HG03442 (cell line): ENCODE data around the gene IFITM5.
"Not testable (repeated sequence)": the region's sequence is repeated elsewhere in the genome, so short reads cannot be mapped to it uniquely, and the experiment has no call there.

Source experiments
- ATAC-seq: cut with Tn5 transposase; IDR thresholded peaks from one replicate; pipeline ENCODE4 v1.9.1; 2021; ENCODE audit warnings: mild to moderate bottlenecking, moderate library complexity; ENCODE audit not compliant: unreplicated experiment

IFITM5 gene

DNA sequence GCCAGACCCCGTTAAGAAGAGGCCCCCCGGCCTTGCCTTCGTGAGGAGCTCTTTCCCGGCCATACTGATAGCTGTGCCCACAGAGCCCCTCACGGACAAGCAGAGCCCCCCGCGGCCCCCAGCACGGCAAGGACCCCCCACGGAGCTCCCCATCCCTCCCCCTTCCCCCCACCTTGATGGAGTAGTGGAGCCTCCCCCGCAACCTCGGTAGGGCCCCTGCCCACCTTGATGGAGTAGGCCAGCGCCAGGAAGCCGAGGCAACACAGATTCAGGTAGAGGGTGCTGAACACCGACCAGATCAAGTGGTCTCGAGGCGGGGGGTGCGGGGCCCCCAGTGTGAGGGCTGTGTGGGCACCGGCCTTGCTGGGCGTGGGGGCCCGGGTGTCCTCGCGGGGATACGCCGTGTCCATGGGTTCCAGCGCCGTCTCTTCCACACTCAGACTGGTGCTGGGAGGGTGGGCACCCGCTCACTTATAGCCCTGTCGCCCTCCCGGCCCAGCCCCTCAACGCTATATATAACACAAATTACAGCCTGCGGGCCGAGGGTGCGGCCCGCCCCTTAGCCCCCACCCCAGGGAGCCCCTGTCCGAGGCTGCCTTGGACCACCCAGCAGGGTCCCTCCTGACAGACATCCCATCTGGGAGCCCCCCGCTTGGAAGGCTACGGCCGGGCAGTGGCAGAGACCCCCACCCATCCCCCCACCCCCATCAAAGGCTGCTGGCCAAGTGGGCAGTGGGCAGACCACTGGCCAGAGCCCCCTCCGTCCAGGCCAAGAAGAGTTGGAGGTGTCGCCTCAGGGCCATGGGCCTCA, at the start of gene IFITM5:
Gene IFITM5 (minus strand): TSS at position 446 of the 811 bp plus-strand sequence. CDS start 36 bp downstream, at position 410.
- ATAC-seq: no peak

DNA sequence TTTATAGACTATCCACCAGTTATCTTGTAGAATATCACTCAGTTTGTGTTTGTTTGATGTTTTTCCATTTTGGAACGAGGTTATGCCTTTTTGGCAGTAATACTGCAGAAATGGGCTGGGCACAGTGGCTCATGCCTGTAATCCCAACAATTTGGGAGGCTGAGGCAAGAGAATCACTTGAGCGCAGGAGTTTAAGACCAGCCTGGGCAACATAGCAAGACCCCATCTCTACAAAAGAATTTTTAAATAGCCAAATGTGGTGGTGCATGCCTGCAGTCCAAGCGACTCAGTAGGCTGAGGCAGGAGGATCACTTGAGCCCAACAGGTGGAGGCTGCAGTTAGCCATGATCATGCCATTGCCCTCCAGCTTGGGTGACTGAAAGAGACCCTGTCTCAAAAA, 47.2 kb upstream of the IFITM5 start:
- no peak for ATAC-seq

DNA sequence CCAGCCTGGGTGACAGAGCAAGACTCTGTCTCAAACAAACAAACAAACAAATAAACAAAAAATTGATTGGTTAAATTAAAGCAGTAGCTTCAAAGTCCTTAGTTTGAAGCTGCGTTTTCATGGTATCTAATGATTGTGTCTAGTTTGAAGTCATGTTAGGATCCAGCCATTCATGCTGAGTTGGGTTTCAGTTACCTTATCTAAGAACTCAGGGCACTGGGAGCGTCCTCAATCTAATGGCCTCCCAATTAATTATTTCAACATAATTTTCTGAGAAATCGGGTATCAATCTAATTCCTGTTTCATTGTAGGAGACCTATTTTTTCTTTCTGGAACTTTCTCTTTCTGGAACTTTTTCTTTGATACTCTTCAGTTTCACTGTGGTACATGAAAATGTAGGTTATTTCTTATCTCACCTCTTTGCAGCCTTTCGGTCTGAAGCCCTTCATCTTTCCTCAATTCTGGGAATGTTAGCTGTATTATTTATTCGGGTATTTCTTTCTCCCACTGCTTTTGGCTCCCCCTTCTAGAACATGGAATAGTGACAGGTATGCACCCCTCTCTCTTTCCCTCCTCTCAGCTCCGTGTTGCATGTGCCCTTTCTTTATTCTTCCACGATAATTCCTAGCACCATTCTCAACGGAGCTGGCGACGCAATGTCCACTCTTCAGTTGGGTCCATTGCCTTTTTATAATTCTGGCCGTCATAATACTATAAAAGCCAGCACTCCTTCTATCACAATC, 45.7 kb upstream of the IFITM5 start:
- ATAC-seq: no peak

DNA sequence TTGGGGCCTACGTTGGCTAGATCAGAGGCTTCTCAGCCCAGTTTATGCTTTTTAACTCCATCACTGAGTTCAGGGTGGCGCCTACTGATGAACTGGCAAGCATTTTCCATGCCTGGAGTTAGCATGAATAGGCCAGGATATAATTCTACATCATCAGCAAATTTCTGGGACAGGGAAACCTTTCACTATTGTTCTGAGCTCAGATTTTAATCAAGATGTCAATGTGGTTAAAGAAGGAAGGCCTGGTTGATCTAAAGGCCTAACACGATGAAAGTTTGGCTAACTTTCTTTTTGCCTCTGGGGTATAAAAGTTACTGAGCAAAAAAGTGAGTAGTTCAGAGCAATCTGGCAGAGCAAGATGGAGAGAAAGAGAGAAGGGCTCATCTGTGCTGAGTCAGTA, 43.0 kb upstream of the IFITM5 start:
- no peak for ATAC-seq

DNA sequence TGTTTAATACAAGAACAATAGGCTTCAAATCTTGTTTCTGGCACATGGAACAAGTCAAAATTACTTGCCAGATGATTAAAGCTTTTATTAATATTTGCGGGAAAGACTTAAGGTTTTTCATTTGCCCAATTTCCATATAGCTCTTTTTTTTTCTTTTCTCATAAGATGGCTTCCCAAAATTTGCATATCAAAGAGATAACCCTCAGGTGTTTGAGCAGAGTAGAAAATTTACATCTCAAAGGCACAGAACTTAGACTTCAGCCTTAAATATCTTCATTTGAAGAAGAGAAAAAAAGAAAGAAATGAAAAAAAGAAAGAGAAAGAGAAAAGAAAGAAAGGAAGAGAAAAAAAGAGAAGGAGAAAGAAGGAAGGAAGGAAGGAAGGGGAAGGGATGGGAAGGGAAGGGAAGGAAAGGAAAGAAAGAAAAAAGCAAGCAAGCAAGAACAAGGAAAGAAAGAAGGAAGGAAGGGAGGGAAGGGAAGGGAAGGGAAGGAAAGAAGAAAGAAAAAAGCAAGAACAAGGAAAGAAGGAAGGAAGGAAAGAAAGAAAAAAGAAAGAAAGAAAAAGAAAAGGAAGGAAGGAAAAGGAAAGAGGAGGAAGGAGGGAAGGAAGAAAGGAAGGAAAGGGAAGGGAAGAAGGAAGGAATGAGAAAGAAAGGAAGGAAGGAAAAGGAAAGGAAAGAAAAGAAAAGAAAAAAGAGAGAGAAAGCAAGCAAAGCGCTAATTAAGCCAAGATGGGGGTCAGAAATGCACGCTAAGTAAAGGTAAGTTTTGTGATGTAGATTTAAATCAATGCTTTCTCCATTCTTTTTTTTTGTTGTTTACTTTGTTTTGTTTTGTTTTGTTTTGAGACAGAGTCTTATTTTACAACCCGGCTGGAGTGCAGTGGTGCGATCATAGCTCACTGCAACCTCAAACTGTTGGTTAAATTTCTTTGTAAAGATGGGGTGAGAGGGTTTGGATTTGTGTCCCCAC, 41.5 kb upstream of the IFITM5 start:
- ATAC-seq: no peak

DNA sequence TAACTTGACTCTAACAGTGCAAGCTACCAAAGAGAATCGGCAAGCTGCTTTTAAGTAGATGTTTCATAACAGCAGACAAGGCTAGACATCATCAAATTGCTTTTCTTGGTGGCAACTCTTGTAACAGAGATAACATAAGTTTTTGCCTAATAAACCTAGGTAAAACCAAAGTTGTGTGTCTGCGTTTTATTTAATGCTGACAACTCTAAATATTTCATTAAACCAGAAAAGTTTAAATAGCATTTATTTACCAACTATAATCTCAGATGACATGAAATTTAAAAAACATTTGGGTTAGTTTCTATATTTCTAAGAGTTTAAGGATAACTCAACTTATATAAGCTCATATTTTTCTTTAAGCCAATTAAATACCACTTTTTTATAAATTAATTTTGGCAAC, 40.6 kb upstream of the IFITM5 start:
- ATAC-seq: no peak

DNA sequence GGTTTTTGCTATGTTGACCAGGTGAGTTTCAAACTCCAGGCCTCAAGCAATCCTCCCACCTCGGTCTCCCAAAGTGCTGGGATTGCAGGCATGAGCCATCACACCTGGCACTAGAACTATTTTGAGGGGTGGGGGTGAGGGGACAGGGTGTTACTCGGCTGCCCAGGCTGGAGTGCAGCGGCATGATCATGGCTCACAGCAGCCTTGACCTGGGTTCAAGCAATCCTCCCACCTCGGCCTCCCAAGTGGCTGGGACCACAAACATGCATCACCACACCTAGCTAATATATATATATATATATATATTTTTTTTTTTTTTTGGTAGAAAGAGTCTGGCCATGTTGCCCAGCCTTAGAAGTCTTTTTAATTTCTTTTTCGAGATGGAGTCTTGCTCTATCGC, 38.4 kb upstream of the IFITM5 start:
- no peak for ATAC-seq

DNA sequence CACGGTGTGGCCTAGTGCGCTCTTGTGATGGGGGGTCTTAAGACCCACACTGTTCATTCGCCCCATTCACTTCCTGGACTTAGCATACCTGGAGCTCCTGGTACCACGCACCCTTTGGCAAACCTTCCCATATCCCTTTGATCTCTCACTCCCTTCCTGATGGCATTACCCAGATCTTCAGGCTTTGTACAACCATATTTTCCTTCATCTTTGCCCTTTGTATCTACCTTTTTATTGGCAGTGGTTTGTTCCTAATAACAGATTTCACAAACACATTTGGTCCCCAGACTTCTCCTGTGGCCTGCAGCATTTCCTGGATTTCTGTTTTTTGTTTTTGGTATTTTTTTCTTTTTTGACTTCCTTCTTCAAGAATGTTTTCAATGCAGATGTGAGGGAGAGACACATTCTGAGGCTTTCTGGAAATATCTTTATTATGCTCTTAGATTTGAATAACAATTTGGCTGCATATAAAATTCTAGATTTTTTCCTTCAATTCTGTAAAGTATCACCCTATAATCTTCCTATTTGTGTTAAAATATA, 37.4 kb upstream of the IFITM5 start:
- ATAC-seq: no peak

DNA sequence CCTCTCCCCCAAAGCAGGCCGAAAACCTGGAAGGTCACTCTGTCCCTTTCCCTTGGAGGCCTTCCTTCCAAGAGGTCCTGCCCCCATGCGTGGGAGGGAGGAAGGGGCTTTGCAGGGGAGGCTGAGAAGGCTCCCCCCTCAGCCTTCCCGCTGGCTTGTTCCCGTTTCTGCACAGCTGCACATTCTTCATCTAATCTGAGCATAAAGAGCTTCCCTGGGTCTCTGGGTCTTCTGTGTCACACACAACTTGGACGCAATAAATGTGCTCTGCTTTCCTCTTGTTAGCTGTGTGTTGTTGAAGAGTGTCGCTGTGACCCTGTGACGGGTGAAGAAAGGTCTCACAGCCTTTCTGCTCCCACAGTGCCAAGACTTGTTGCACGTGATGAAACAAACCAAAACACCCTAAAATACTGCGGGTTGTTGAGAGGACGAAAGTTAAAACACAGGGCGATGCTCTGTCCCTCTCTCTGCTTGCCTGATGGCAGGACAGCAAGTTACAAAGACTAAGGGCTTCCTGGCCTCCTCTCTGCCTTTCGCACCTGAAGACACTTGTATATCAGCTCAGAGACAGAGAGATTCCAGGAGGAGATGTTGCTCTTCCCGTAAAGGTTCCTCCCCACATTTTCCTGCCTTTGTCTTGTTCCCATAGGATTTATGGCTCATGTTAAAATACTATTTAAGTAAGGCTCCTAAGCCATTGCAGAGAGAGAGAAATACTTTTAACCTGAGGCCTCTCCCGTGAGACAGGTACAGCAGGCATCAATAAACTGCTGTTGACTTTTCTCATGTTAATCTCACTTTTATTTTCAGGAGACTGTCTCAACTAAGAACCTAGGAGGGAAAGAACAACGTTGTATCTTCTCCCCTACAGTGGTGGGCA, 36.7 kb upstream of the IFITM5 start:
- ATAC-seq: no peak

DNA sequence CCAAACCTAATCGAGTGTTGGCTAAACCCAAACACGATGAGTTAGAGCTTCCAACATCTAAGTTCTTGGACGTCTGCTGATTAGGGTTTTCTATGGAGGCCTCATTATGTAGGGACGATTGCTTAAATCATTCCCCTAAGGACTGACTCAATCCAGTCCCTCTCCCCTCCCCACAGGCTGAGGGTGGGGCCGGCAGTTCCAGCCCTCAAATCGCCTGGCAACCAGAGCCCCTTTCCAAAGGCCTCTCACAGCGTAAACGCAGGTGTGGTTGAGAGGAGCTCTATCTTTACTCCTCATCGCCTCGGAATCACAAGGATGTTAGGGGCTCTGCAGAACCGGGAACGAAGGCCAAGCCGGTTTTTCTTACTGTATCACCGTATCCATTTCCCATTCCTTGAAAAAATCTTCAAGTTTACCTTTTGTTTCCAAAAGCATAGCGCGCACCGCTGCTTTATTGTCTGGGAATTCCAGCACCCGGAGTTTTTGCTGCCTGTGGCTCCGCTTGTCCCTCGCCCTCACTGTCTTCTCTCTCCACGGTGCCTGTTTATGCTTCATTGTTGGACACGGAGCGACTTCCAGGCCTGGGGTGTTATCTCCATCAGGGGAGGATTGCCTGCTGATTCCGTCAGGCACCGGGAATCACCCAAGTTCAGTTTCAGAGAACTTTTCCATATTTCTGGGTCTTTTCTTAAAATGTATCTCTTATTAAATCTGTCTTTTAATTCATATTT, 35.1 kb upstream of the IFITM5 start:
- no peak for ATAC-seq

DNA sequence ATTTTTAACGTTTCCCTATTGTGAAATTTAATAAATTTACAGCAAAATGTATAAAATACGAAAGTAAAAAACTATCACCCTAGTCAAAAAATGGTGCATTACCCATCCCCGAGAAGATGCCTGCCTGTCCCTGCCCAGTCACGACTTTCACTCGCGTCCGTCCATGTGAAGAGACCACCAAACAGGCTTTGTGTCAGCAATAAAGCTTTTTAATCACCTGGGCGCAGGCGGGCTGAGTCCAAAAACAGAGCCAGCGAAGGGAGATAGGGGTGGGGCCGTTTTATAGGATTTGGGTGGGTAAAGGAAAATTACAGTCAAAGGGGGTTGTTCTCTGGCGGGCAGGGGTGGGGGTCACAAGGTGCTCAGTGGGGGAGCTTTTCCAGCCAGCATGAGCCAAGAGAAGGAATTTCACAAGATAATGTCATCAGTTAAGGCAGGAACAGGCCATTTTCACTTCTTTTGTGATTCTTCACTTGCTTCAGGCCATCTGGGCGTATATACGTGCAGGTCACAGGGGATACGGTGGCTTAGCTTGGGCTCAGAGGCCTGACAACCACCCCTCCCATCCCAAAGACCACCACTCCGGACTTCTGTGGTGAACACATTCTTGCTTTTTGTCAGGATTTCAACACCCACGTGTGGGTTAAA, 34.4 kb upstream of the IFITM5 start:
- ATAC-seq: not testable (repeated sequence)

DNA sequence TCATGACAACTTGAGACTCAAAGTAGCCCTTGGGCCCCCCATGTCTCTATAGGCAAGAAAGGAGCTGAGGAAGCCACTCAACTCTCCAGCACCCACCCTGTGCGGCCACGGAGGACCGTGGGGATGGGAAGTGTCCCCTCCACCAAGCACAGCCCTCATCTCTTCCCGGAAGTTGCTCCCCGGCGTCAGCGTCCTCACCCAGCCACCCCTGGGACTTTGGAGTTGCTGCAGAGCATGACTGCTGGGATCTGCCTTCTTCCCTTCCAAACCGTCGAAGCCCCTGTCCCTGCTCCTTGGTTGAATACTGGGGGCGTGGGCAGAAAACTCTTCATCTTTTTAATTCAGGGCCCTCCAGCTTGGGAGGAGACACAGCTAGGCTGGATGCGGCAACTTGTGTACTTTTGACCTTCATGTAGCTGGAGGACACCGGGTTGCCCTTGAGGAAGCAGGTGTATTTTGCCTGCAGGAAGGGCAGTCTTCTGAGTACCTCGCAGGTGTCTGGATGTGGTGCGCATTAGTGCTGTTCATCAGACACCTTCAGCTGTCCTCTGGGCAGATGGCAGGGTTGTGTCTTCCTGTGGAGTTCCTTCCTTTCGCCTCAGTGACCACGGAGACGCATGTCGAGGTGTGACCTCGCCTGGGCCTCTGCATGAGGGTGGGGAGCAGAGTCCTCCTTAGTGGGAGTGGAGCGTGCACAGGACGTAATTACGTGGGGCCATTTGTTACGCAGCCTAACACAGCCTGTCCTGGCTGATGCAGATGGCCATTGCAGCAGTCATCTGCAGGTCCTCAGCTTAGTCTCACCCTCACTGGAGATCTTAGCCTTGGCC, 33.5 kb upstream of the IFITM5 start:
- ATAC-seq: no peak

DNA sequence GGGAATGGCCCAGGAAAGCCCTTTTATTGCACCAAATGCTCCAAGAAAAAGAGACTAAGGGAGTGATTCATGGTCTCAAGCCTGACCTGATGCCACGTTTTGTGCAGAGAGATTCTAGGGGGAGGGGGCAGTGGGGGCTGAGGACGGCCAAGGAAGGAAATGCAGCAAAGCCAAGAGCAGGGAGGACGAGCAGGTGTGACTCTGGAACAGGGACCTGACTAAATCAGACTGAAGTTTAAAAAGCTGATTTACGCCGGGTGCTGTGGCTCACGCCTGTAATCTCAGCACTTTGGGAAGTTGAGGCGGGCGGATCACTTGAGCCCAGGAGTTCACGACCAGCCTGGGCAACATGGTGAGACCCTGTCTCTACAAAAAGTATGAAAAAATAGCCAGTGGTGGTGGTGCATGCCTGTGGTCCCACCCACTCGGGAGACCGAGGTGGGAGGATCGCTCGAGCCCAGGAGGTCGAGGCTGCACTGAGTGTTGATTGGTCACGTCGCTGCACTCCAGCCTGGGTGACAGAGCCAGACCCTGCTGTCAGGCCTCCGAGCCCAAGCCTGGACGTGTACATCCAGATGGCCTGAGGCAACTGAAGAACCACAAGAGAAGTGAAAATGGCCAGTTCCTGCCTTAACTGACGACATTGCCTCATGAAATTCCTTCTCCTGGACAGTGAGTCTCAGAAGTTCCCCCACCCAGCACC, 32.2 kb upstream of the IFITM5 start:
- ATAC-seq: no peak

DNA sequence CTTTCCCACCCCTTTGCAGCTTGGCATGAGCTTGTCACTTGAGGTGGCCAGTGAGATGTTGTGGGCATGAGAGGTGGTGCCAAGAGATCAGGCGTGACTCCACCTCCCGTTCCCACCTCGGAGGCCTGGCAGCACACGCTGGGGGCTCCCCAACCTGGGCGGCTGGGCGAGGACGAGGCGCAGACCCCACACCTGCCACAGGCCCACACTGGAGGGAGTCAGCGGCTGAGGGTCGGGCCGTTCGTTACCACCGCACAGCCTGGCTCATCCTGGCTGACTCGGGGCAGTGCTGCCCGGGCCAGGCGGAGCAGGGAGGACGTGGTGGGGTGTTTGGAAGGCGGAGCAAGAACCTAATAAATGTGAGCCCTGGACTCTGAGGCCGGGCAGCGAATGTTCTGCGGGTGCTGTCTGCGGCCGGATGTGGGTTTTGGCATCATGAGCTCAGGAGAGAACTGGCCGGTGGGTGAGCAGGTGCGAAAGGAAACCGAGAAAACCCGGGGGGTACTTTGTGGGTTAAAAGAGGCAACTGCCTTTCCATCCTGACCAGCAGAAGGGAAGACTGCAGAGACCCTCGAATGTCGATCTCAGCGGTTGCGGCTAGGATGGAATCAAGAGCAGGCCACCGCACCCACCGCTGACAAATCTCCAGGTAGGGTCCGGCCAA, 31.5 kb upstream of the IFITM5 start:
- ATAC-seq: no peak

DNA sequence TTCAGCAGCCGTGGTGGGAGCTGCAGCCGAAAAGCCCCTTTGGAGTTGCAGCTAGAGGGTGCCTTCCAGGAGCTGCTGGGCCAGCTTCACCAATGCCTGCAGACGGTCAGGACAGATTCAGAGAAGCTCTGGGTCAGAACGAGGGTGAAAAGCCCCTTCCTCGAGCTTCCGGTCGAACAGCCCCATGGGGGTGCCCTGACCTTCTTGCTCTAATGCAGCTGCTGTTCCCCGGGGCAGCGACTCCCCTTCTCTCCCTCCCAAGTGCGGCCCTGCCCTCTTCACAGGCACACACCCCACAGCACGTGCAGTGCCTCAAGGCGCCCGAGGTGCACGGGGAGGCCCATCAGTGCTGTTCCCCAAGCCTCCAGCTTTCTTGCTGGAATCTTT, 31.0 kb upstream of the IFITM5 start:
- no peak for ATAC-seq

DNA sequence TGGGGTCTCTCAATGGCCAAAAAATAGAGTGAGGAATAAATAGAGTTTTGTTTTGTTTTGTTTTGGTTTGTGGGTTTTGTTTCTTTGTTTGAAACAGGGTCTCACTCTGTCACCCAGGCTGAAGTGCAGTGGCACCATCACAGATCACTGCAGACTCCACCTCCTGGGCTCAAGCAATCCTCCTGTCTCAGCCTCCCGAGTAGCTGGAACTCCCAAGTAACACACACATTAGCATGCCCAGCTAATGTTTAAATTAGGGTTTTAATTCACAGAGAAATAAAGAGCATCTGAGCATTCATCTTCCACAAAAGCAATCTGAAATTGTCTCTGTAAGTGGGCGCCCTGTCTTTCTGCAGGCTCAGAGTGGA, 30.5 kb upstream of the IFITM5 start:
- ATAC-seq: no peak
